ENCODE data around the gene UQCRC1.
A peak's percentile ranks its signal among the peaks of the same experiment; 100 is the strongest.

The UQCRC1 gene

DNA sequence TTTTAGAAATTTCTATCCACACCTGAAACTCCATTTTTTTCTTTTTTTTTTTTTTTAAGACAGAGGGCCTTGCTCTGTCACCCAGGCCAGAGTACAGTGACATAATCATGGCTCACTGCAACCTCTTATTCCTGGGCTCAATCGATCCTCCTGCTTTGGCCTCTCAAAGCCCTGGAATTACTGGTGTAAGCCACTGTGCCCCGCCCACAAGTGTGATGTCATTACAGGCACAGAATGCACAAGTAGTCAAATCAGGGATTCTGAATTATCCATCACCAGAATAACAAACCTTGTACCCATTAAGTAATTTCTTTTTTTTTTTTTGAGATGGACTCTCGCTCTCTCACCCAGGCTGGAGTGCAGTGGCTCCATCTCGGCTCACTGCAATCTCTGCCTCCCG, 1.9 kb downstream of the UQCRC1 start:
- intact Hi-C loops (cut with DNase I) = no loop called here
- no peak for DNase-seq

DNA sequence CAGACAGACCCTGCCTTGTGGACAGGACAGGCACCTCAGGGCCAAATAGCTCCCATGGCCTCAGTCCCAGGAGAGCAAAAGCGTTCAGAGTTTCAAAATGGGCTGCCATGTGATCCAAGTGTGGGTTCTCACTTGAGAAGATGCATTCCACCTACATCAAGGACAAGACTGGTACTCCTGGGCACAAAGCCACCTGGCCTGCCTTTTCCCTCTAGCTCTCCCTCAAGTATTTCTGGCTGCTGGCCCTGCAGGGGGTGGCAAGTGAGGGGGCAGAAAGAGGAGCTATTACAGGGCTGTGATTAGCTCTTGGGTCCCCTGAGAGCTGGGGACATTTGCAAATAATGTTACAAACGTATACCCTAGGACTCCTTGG, 7.8 kb downstream of the UQCRC1 start:
- no peak for DNase-seq
- intact Hi-C loops (cut with DNase I) = no loop called here

DNA sequence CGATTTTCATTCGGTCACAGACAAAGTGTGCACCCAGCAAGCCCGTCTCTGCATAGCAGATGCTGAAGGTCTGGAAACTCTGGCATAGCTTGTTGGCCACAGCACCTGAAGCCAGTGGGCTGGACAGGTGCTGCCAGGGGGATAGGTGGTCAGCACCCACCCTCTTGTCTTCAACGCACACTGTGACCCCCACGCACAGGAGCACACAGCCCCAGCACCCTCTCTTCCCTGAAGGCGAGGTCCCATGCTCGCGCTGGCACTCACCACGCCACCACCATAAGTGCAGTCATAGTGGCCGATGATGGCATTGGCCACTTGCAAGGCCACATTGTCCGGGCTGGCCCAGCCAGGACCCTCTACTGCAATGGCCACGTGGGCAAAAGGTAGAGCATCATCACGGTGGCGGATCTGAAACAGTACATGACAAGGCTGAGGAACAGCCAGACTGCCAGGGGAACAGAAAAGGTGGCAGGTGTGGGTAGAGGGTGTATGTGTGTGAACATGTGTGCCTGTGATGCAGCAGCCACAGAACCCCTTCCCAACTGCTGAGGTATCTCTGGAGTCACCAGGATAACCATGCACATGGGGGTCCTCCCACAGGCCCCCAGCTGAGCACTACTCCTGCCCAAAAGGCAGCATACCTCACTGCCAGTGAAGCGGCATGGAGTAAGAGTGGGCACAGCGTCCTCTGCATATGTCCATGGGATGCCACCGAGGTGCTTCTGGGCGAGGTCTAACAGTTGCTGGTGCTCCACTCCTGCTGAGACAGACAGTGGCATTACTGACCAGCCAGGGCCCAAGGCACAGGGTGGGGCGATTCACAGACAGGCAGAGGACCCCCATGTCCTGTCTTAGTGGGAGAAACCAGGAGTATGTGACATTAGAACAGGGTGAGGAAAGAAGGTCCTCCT, 8.5 kb downstream of the UQCRC1 start:
- intact Hi-C loops (cut with DNase I) = no loop called here
- DNase-seq = no peak

DNA sequence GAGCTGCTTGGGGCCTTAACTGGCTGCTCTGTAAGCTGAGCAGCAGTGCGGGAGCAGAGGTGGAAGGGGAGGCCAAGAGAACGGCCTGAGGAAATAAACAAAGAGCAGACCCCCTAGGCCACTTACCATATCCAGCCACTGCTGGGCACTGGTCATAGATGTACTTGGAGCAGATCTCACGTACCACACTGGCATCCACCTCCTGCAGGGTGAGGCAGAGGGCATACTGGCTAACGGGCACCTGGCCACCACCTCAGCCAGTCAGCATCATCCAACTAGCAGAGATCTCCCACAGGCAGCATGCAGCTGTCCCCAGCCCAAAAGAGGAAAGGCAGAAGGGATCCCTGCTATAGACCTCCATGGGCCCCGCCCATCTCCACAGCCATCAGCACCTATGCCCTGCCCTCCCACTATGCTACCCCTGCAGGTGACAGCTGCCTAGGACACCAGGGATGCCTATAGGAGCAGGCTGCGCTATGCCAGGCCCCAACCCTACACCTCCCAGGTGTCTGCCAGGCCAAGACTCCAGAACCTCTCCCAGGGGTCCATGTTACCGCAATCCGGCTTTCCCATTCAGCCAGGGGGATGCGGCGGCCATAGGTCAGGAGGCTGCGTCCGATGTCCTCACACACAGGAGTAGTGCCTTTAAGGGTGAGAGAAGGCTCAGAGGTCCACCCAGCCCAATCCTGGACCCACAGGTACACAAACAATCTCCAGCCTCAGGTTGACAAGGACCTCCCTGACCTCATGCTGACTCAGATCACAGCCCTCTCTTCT, 9.7 kb downstream of the UQCRC1 start:
- intact Hi-C loops (cut with DNase I) = no loop called here
- DNase-seq = no peak

- intact Hi-C loops (cut with DNase I) = no loop called here
Measured at GRCh38 chr3:48599077-48599501, 10.4 kb downstream of the UQCRC1 start.

GRCh38 chr3:48598323-48599076, 10.9 kb downstream of the UQCRC1 start:
- intact Hi-C loops (cut with DNase I) = no loop called here
- DNase-seq = no peak

More at GRCh38 chr3:48599077-48599501, 10.4 kb downstream of the UQCRC1 start:
- DNase-seq = no peak

GRCh38 chr3:48597408-48597800, 12.0 kb downstream of the UQCRC1 start:
- no peak for DNase-seq
- intact Hi-C loops (cut with DNase I) = no loop called here

GRCh38 chr3:48596676-48597407, 12.6 kb downstream of the UQCRC1 start:
- no peak for DNase-seq
- intact Hi-C loops (cut with DNase I) = no loop called here

DNA sequence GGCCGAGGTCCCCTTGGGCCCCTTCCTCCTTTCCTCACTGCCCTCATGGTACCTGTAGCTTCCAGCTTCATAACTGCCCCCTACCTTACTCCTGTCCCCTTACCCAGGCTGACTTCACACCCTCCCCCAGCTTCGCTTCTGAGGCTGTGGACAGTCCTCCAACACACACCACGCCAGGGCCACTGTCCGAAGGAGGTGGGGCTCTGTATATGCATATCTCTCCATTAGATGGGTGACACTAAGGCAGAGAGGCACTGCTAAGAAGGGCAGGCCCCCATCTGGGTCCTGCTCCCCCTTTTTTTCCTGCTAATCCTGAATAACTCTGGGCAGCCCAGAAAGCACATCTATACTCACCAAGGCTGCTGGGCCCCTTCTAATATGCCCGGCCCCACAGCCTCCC, 13.3 kb downstream of the UQCRC1 start:
- DNase-seq = no peak
- intact Hi-C loops (cut with DNase I) = no loop called here

DNA sequence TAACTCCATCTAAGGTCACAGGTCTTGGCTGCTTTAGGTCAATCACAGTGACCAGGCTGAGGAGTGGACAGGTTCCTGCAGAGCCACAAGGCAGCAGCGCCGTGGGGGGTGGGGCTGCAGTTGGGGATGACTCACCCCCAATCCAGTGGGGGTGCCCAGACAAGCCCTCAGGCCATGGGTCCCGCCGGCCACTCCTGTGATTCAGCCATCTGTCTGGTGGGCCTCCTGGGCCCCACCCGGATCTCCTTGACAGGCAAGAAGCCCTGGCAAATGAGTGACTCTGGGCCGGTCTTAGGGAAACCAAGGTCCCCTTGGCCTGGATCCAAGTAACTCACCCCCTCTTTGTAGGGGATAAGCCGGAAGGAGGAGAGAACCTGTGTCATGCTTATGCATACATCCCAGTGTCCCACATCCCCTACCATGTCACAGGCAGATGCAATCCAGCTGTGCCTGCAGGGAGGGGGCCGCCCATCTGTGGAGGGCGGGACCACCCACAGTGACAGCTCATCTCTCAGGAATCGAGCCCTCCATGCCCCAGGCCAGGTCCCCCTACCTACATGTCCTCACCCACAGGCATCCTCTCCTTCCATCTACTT, 13.8 kb downstream of the UQCRC1 start:
- DNase-seq = peak in 12 of 42 donors; percentile 8 to 51 (median 22)
- intact Hi-C loops (cut with DNase I) = no loop called here

- peak in 5 of 42 donors; percentile 18 to 44 (median 37) for DNase-seq
- intact Hi-C loops (cut with DNase I) = no loop called here
Measured at GRCh38 chr3:48595075-48595525, 14.3 kb downstream of the UQCRC1 start, which contains the start of gene COL7A1. Gene COL7A1, minus strand, starts transcription at chr3:48595329. Its CDS starts 170 bp downstream, at chr3:48595159.

DNA sequence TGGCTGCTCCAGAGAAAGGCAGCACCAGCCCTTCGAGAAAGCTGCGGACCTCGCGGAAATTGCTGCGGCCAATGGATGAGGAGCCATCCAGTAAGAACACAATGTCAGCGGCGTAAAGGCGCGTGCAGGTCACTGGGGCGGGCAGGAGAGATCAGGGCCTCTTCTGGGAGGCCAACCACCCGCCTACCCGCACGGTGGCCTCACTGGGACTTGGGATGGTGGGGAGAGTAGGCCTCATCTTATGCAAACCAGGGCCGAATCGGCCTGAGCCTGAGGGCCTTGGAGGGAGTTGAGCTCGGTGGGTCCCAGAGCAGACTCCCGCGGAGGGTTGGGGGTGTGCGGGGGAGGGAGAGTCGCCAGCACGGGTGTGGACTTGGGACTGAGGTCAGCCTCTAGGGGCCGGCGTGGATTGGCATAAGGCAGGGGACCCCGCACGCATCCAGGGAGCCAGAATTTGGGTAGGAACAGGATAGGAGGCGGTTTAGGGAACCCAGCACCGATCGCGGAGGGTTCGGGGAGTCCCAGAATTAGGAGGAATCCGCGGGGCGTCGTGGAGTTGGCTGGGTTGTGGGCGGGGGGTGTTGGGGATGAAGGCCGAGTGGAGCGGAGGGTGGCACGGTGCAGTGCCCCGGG, 14.9 kb downstream of the UQCRC1 start:
- peak in 2 of 42 donors; percentile 17 to 35 for DNase-seq
- intact Hi-C loops (cut with DNase I) = no loop called here

DNA sequence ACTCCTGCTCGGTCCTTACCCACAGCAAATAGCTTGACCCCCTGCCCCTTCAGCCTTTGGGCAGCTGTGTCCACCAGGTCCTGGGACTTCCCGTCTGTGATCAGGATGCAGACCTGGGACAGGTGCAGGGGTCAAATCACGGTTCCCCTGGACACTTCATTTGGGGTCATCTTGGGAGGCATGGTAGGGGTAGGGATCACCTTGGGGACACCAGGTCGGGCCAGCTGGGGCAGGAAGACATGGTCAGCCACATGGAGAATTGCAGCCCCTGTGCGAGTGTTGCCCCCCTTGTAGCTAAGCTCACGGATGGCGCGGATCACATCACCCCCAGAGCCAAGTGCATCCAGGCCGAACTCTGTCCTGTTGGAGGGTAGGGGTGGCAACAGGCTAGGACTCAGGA, 16.1 kb downstream of the UQCRC1 start:
- intact Hi-C loops (cut with DNase I) = no loop called here
- DNase-seq = no peak

DNA sequence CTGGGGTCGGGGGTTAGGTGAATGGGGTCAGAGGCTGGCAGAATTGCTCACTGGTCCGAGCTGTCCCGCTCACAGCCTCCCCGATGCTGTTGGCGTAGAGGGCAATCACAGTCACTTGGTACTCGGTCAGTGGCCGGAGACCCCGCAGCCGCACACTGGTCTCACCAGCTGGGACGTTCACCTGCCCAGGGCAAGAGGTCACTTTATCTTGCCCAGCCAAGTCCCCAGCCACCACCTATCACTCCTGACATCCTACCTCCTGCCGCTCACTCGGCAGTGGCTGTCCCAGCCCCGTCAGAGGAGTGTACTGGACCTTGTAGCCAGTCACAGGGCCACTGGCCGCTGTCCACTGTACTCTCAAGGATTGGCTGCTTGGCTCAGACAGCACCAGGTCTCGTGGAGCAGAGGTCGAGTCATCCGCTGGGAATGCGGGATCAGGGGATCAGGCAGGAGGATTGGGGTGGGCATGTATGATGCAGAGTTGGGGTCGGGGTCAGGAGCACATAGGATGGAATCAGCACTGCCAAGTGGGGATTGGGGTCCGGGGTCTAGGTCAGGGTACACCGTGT, 16.8 kb downstream of the UQCRC1 start:
- DNase-seq = no peak
- intact Hi-C loops (cut with DNase I) = no loop called here

DNA sequence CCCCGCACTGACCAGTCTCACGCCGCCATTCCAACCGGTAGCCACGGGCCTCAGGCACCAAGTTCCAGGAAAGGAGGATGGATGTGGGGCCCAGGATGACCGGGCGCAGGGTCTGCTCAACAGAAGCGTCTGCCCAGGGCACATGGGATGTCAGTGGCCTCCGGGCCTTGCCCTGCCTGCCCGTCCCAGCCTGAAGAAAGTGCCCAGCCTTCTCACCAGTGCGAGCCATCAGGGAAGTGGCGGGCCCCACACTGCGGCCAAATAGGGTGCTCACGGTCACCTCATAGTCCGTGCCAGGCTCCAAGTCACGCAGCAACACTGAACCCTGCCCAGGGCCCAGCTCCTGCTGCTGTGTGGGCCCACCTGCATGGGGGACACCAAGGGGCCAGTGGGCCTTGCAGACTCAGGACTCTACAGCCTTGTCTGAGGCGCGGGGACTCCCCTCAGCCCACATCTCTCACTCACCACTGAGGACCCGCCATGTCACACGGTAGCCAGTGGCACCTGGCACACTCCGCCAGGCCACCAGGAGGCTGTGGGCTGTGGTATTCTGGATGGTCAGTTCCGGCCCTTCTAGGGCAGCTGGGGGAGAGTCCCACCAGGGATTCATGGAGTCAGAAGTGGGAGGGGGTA, 17.4 kb downstream of the UQCRC1 start:
- intact Hi-C loops (cut with DNase I) = no loop called here
- no peak for DNase-seq

DNA sequence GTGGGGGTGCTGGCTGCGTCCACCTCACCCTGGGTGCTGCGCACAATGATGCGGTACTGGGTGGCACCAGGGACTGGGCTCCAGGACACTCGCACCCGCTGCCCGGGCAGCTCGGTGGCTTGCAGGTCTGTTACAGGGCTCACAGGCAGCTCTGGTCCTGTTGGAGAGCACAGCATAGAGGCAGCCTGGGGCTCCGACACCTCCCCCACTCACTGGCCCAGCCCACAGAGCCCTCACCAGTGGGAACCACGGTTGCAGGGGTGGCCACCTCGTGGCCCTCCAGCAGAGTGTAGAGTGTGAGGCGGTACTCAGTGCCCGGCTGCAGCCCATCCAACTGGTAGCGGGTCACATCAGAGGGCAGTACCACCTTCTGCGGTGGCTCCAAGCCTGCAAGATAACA, 18.0 kb downstream of the UQCRC1 start:
- DNase-seq = no peak
- intact Hi-C loops (cut with DNase I) = no loop called here

- intact Hi-C loops (cut with DNase I) = no loop called here
- DNase-seq = peak in 5 of 42 donors; percentile 12 to 36 (median 18)
Measured at GRCh38 chr3:48588230-48588629, 21.2 kb downstream of the UQCRC1 start.
